ENCODE results near the gene CHMP2A. TPM values are rescaled to one million over a fixed set of nuclear protein-coding genes. Genes with fewer than 3 reads are reported as not detected.

CHMP2A gene
- total RNA-seq, 4 donors from 2014 or later, result 104 to 129 (median 118) TPM

GRCh38 chr19:58538257-58539168, 16.4 kb downstream of the CHMP2A start:
- H3K4me3 ChIP-seq (ENCODE audit: low read depth, poor library complexity, severe bottlenecking), result no peak overlapping the region
- WGBS, 2 donors, result 2 to 4% methylated on average over 26 to 47 of the region's 55 CpGs
- intact Hi-C loops (cut with DNase I; ENCODE audit: low total_unique reads), result no loop called here
- TF ChIP-seq POLR2A (IDR thresholded peaks at IDR 0.05) (no peak), CTCF (IDR thresholded peaks at IDR 0.05) (no peak)
- DNase-seq (ENCODE audit: low spot score in 2 of 2), result peak in 1 of 2 donors; percentile 87

GRCh38 chr19:58536852-58537798, 17.8 kb downstream of the CHMP2A start:
- DNase-seq (ENCODE audit: low spot score in 2 of 2), result no peak
- WGBS, 2 donors, result 81 to 91% methylated on average over 8 of the region's 8 CpGs
- no peak overlapping the region for H3K4me3 ChIP-seq (ENCODE audit: low read depth, poor library complexity, severe bottlenecking)
- no peak for TF ChIP-seq POLR2A (IDR thresholded peaks at IDR 0.05)
- no peak for TF ChIP-seq CTCF (IDR thresholded peaks at IDR 0.05)
- intact Hi-C loops (cut with DNase I; ENCODE audit: low total_unique reads), result no loop called here

GRCh38 chr19:58535857-58536256, 19.0 kb downstream of the CHMP2A start:
- TF ChIP-seq POLR2A (IDR thresholded peaks at IDR 0.05), result no peak
- no peak for TF ChIP-seq CTCF (IDR thresholded peaks at IDR 0.05)
- intact Hi-C loops (cut with DNase I; ENCODE audit: low total_unique reads), result no loop called here
- 90 to 91% methylated on average over 3 of the region's 3 CpGs for WGBS, 2 donors
- DNase-seq (ENCODE audit: low spot score in 2 of 2), result no peak
- H3K4me3 ChIP-seq (ENCODE audit: low read depth, poor library complexity, severe bottlenecking), result no peak overlapping the region

GRCh38 chr19:58531034-58531840, 23.7 kb downstream of the CHMP2A start:
- TF ChIP-seq POLR2A (IDR thresholded peaks at IDR 0.05) (no peak), CTCF (IDR thresholded peaks at IDR 0.05) (no peak)
- WGBS, 2 donors, result 63 to 69% methylated on average over 10 of the region's 10 CpGs
- intact Hi-C loops (cut with DNase I; ENCODE audit: low total_unique reads), result no loop called here
- no peak for DNase-seq (ENCODE audit: low spot score in 2 of 2)
- no peak overlapping the region for H3K4me3 ChIP-seq (ENCODE audit: low read depth, poor library complexity, severe bottlenecking)

- intact Hi-C loops (cut with DNase I; ENCODE audit: low total_unique reads), result no loop called here
- 80 to 82% methylated on average over 3 of the region's 3 CpGs for WGBS, 2 donors
- H3K4me3 ChIP-seq (ENCODE audit: low read depth, poor library complexity, severe bottlenecking), result no peak overlapping the region
- no peak for DNase-seq (ENCODE audit: low spot score in 2 of 2)
- TF ChIP-seq POLR2A (IDR thresholded peaks at IDR 0.05) (no peak), CTCF (IDR thresholded peaks at IDR 0.05) (no peak)
These were observed 25.5 kb downstream of the CHMP2A start for GRCh38 chr19:58529405-58529804.

All from lower leg skin (tissue), 4 donors.